Measurements from ENCODE around the gene KDM4C. TPM values are rescaled to one million over a fixed set of nuclear protein-coding genes. Genes with fewer than 3 reads are reported as not detected.
"Not testable (repeated sequence)": the region's sequence is repeated elsewhere in the genome, so short reads cannot be mapped to it uniquely, and the experiment has no call there.

The KDM4C gene
- total and polyA plus RNA-seq, 2 experiments from 2014 or later: 14.3 to 20.6 TPM

GRCh38 chr9:6765396-6765795 is 7.6 kb downstream of the KDM4C start:
- Histone ChIP-seq H4K20me1 (ENCODE audit: insufficient read depth) (peaks cover 7% of the 10 kb centered on the region; the same call in 1 of the 2 replicates), H3K4me1 (ENCODE audit: insufficient read depth) (peaks cover 20% of the 10 kb centered on the region), H3K27ac (no peak overlapping the region), H3K4me2 (ENCODE audit: unreplicated experiment) (no peak overlapping the region), H3K27me3 (replicated peaks; ENCODE audit: insufficient read depth) (no peaks in the 10 kb centered on the region), H3K79me2 (ENCODE audit: insufficient read depth) (peaks cover 100% of the 10 kb centered on the region), H3K9me2 (ENCODE audit: insufficient read depth) (no peaks in the 10 kb centered on the region), H3K4me3 (no peak overlapping the region), H2AFZ (no peak overlapping the region), H3K9ac (no peak overlapping the region), H3K36me3 (ENCODE audit: low read depth) (no peaks in the 10 kb centered on the region), H3K9me3 (ENCODE audit: low read depth) (no peaks in the 10 kb centered on the region), H3F3A (ENCODE audit: insufficient read depth) (peaks cover 7% of the 10 kb centered on the region; the same call in 1 of the 2 replicates)
- DNase-seq: no peak
- TF ChIP-seq EZH2 (IDR thresholded peaks at IDR 0.05; ENCODE audit: insufficient read depth, poor library complexity, severe bottlenecking): no peak
- TF ChIP-seq EZH2phosphoT487 (IDR thresholded peaks at IDR 0.05; ENCODE audit: insufficient read depth, low read depth): no peak
- WGBS, 2 experiments (ENCODE audit: low coverage in 1 of 2, low lambda C conversion rate in 2 of 2, missing lambda C conversion rate in 2 of 2): 81 to 83% methylated on average over 3 of the region's 3 CpGs
- in situ Hi-C loops (cut with MboI): no loop called here

GRCh38 chr9:6766606-6767005 is 8.8 kb downstream of the KDM4C start:
- Histone ChIP-seq H3K4me1 (ENCODE audit: insufficient read depth) (peaks cover 20% of the 10 kb centered on the region), H3K36me3 (ENCODE audit: low read depth) (no peaks in the 10 kb centered on the region), H2AFZ (no peak overlapping the region), H3K4me2 (ENCODE audit: unreplicated experiment) (no peak overlapping the region), H3F3A (ENCODE audit: insufficient read depth) (peaks cover 7% of the 10 kb centered on the region; the same call in 1 of the 2 replicates), H3K79me2 (ENCODE audit: insufficient read depth) (peaks cover 100% of the 10 kb centered on the region), H3K9ac (no peak overlapping the region), H3K4me3 (no peak overlapping the region), H3K9me2 (ENCODE audit: insufficient read depth) (no peaks in the 10 kb centered on the region), H3K9me3 (ENCODE audit: low read depth) (no peaks in the 10 kb centered on the region), H4K20me1 (ENCODE audit: insufficient read depth) (peaks cover 7% of the 10 kb centered on the region; the same call in 1 of the 2 replicates), H3K27ac (no peak overlapping the region), H3K27me3 (replicated peaks; ENCODE audit: insufficient read depth) (no peaks in the 10 kb centered on the region)
- DNase-seq: no peak
- TF ChIP-seq EZH2phosphoT487 (IDR thresholded peaks at IDR 0.05; ENCODE audit: insufficient read depth, low read depth) (no peak), EZH2 (IDR thresholded peaks at IDR 0.05; ENCODE audit: insufficient read depth, poor library complexity, severe bottlenecking) (no peak)
- WGBS, 2 experiments (ENCODE audit: low coverage in 1 of 2, low lambda C conversion rate in 2 of 2, missing lambda C conversion rate in 2 of 2): 84% methylated on average over 3 of the region's 3 CpGs
- in situ Hi-C loops (cut with MboI): no loop called here

GRCh38 chr9:6768587-6768986 is 10.8 kb downstream of the KDM4C start:
- H3K9ac ChIP-seq; DNase-seq; H3F3A ChIP-seq (ENCODE audit: insufficient read depth); H3K27ac ChIP-seq; H3K4me2 ChIP-seq (ENCODE audit: unreplicated experiment); H3K4me3 ChIP-seq; H3K36me3 ChIP-seq (ENCODE audit: low read depth); H3K9me3 ChIP-seq (ENCODE audit: low read depth); in situ Hi-C loops (cut with MboI); H3K9me2 ChIP-seq (ENCODE audit: insufficient read depth); H3K27me3 ChIP-seq (replicated peaks; ENCODE audit: insufficient read depth); H2AFZ ChIP-seq; H4K20me1 ChIP-seq (ENCODE audit: insufficient read depth): not testable (repeated sequence)
- 83 to 92% methylated on average over 4 of the region's 4 CpGs for WGBS, 2 experiments (ENCODE audit: low coverage in 1 of 2, low lambda C conversion rate in 2 of 2, missing lambda C conversion rate in 2 of 2)
- H3K4me1 ChIP-seq (ENCODE audit: insufficient read depth): peaks cover 20% of the 10 kb centered on the region
- peaks cover 100% of the 10 kb centered on the region for H3K79me2 ChIP-seq (ENCODE audit: insufficient read depth)

- peaks cover 8% of the 10 kb centered on the region; the same call in 1 of the 2 replicates for H3F3A ChIP-seq (ENCODE audit: insufficient read depth)
- no peaks in the 10 kb centered on the region for H3K27me3 ChIP-seq (replicated peaks; ENCODE audit: insufficient read depth)
- no peak overlapping the region for H3K4me2 ChIP-seq (ENCODE audit: unreplicated experiment)
- no peak overlapping the region for H3K27ac ChIP-seq
- no peak overlapping the region for H2AFZ ChIP-seq
- no peaks in the 10 kb centered on the region for H3K9me3 ChIP-seq (ENCODE audit: low read depth)
- WGBS, 2 experiments (ENCODE audit: low coverage in 1 of 2, low lambda C conversion rate in 2 of 2, missing lambda C conversion rate in 2 of 2): 95 to 100% methylated on average over 2 of the region's 2 CpGs
- no peaks in the 10 kb centered on the region for H3K9me2 ChIP-seq (ENCODE audit: insufficient read depth)
- H3K36me3 ChIP-seq (ENCODE audit: low read depth): no peaks in the 10 kb centered on the region
- peaks cover 12% of the 10 kb centered on the region; the same call in 1 of the 2 replicates for H4K20me1 ChIP-seq (ENCODE audit: insufficient read depth)
- H3K79me2 ChIP-seq (ENCODE audit: insufficient read depth): peaks cover 87% of the 10 kb centered on the region
- no peak for DNase-seq
- in situ Hi-C loops (cut with MboI): no loop called here
- no peak overlapping the region for H3K9ac ChIP-seq
- H3K4me1 ChIP-seq (ENCODE audit: insufficient read depth): 0 out of 2 replicates have a peak, but pooled peaks cover 3% of the 10 kb centered on the region
- TF ChIP-seq EZH2 (IDR thresholded peaks at IDR 0.05; ENCODE audit: insufficient read depth, poor library complexity, severe bottlenecking) (no peak), EZH2phosphoT487 (IDR thresholded peaks at IDR 0.05; ENCODE audit: insufficient read depth, low read depth) (no peak)
- no peak overlapping the region for H3K4me3 ChIP-seq
Measured at GRCh38 chr9:6771722-6772121, 13.9 kb downstream of the KDM4C start.
